ENCODE data around the gene PCNT.

- TF ChIP-seq CTCF (IDR thresholded peaks at IDR 0.05; ENCODE audit: insufficient read depth, low read length, poor library complexity, severe bottlenecking) (no peak), EZH2phosphoT487 (conservative IDR thresholded peaks at IDR 0.05; ENCODE audit: low read length) (no peak)
Measured at GRCh38 chr21:46393451-46393940, 69.5 kb downstream of the PCNT start.

Measured in SU-DHL-6 (cell line).